Lung (tissue), 12 donors: Measurements from ENCODE around the gene NARF. TPM values are rescaled to one million over a fixed set of nuclear protein-coding genes. Genes with fewer than 3 reads are reported as not detected.

Experiments
- ATAC-seq: fragments of 200-7000 bp; cut with Tn5 transposase; one replicate; pipeline ENCODE4 v1.9.1; 2020; ENCODE audit warnings: moderate number of reproducible peaks; ENCODE audit not compliant: insufficient read depth, low FRiP score
- DNase-seq, 3 donors: peaks; one replicate each; pipeline ENCODE4 v3.0.0-alpha.2; 2013 to 2017
- H3K27ac ChIP-seq, 2 donors: one replicate each; pipeline ENCODE4 v1.5.1; 2013; ENCODE audit warnings: mild to moderate bottlenecking in 2 of 2, moderate library complexity in 2 of 2, control low read depth in 1 of 2, inconsistent platforms in 1 of 2, low read depth in 1 of 2, low read length in 1 of 2
- H3K27me3 ChIP-seq, 3 donors: one replicate each; pipeline ENCODE4 v1.5.1; 2013; ENCODE audit warnings: low read length in 2 of 3; ENCODE audit not compliant: control insufficient read depth in 3 of 3, insufficient read depth in 3 of 3
- H3K36me3 ChIP-seq, 4 donors: one replicate each; pipeline ENCODE4 v1.5.1; 2013; ENCODE audit warnings: low read length in 4 of 4, mild to moderate bottlenecking in 1 of 4, moderate library complexity in 1 of 4; ENCODE audit not compliant: control insufficient read depth in 4 of 4, insufficient read depth in 4 of 4
- H3K4me1 ChIP-seq, 5 donors: one replicate each; pipeline ENCODE4 v1.5.1; 2013; ENCODE audit warnings: low read length in 5 of 5, mild to moderate bottlenecking in 2 of 5, moderate library complexity in 1 of 5; ENCODE audit not compliant: control insufficient read depth in 5 of 5, insufficient read depth in 5 of 5
- H3K4me3 ChIP-seq: one replicate; pipeline ENCODE4 v1.5.1; 2013; ENCODE audit warnings: mild to moderate bottlenecking, control low read depth, moderate library complexity
- H3K9ac ChIP-seq, 2 donors: one replicate each; pipeline ENCODE4 v1.5.1; 2013; ENCODE audit warnings: low read length in 2 of 2, control low read depth in 1 of 2; ENCODE audit not compliant: insufficient read depth in 1 of 2
- H3K9me3 ChIP-seq, 4 donors: one replicate each; pipeline ENCODE4 v1.5.1; 2013; ENCODE audit warnings: low read length in 3 of 4, mild to moderate bottlenecking in 1 of 4, moderate library complexity in 1 of 4; ENCODE audit not compliant: control insufficient read depth in 4 of 4, insufficient read depth in 3 of 4
- WGBS, 2 donors: extraction: QIAGEN DNeasy Blood & Tissue Kit; methylation state at CpG; one replicate each; pipeline ENCODE4 v1.1.7; 2013; 5-methylcytosine and 5-hydroxymethylcytosine counted together
- polyA plus RNA-seq, 2 donors: library from polyadenylated mRNA; stranded (reverse); fragments of 200-250 nt; gene quantifications; one replicate each; pipeline ENCODE4 v1.2.1, GENCODE V29; 2013
- total RNA-seq, 2 donors: library from RNA; depleted of rRNA in 1 of 2; stranded (reverse); fragments of >200 nt in 1 of 2; gene quantifications; one replicate each; pipeline ENCODE4 v1.2.1, GENCODE V29; 2014 to 2021
- TF ChIP-seq, protein P1 (sequence below): IDR thresholded peaks from 2 replicates; pipeline ENCODE4 v1.5.1; 2012; ENCODE audit warnings: mild to moderate bottlenecking; ENCODE audit errors: control extremely low read depth, extremely low read depth
- donor health status: control.
- donor health status: control.
- donor health status: Bipolar disorder and iron deficiency.
- donor health status: healthy.
- donor health status: DM: yes; HTN: yes; CAD: no.

NARF gene
- total and polyA plus RNA-seq, 4 donors, result 54.7 to 60.1 (median 58.7) TPM

DNA sequence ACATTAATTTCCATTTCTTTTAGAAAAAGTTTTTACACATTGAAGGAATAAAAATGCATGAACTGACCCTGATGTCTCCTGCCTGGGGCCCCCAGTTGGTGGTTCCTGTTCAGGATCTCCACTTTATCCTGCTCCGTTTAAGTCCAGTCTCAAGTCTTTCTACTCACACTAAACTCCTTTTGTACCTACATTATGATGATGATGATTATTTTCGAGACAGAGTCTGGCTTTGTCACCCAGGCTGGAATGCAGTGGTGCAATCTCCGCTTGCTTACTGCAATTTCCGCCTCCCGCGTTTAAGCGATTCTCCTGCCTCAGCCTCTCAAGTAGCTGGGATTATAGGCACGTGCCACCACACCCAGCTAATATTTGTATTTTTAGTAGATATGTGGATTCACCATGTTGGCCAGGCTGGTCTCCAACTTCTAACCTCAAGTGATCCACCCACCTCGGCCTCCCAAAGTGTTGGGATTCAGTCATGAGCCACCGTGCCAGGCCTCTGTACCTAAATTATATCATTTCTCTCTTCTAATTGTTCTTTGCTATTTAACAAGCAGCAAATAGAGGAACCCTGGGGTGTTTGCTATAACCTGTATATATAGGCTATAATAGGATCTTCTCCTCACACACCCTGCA lies 58.8 kb downstream of the NARF start:
- no peaks in the 10 kb centered on the region for H3K36me3 ChIP-seq
- H3K9ac ChIP-seq, result no peak overlapping the region
- H3K4me1 ChIP-seq, result peaks cover 0 to 6% (median 0%) of the 10 kb centered on the region in 5 donors
- H3K27me3 ChIP-seq, result no peaks in the 10 kb centered on the region
- H3K9me3 ChIP-seq, result no peaks in the 10 kb centered on the region
- TF ChIP-seq, protein P1, sequence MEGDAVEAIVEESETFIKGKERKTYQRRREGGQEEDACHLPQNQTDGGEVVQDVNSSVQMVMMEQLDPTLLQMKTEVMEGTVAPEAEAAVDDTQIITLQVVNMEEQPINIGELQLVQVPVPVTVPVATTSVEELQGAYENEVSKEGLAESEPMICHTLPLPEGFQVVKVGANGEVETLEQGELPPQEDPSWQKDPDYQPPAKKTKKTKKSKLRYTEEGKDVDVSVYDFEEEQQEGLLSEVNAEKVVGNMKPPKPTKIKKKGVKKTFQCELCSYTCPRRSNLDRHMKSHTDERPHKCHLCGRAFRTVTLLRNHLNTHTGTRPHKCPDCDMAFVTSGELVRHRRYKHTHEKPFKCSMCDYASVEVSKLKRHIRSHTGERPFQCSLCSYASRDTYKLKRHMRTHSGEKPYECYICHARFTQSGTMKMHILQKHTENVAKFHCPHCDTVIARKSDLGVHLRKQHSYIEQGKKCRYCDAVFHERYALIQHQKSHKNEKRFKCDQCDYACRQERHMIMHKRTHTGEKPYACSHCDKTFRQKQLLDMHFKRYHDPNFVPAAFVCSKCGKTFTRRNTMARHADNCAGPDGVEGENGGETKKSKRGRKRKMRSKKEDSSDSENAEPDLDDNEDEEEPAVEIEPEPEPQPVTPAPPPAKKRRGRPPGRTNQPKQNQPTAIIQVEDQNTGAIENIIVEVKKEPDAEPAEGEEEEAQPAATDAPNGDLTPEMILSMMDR, result no peak
- DNase-seq (no peak), ATAC-seq (no peak)
- H3K4me3 ChIP-seq, result no peak overlapping the region
- WGBS, 2 donors, result 63 to 70% methylated on average over 10 of the region's 10 CpGs
- peak overlapping the region in 1 of 2 donors; percentile 22 for H3K27ac ChIP-seq

DNA sequence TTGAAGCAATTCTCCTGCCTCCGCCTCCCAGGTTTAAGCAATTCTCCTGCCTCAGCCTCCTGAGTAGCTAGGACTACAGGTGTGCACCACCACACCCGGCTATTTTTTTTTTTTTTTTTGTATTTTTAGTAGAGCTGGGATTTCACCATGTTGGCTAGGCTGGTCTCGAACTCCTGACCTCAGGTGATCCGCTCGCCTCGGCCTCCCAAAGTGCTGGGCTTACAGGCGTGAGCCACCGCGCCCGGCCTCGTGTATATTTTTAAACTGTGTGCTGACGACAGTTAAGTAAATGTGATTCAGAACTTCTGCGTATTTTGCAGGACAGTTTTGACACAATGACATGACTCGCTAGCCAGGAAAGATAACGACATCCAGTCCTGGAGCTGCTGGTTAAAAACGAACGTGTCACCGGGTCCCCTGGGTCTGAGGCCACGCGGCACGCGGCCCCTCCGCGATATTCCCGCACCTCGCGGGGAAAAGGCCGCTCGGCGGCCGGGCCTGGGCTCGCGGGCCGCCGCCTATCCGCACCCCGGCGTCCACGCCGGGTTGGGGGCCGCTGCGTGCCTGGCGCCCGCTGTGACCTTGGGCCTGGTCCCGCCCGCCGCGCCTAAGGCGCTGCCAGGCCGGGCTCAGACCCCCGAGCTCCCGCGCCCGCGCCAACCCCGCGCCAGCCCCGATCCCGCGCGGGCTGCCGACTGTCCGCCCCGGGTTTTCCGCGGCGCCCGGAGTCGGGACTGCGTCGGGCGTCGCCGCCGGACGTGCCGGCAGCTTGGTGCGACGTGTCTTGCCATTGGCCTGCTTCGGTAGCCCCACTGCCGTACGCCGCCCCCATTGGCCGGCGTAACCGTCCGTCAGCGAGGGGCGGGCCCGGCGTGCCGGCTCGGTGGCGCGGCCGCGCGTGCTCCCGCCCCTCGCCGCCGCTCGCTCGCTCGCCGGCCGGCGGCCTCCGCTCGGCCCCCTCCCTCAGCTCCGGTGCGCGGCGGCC lies 60.6 kb downstream of the NARF start, which contains the start of gene FOXK2:
Gene FOXK2, plus strand, starts transcription at position 907 of the 985 bp plus-strand sequence. CDS start 157 bp downstream, outside the sequence.
- DNase-seq, result peak; percentile 93 to 98 (median 95)
- Histone ChIP-seq H3K9ac (peak within 1 kb of the TSS; percentile 28 to 77), H3K4me3 (peak within 1 kb of the TSS; percentile 90), H3K36me3 (peaks cover 0 to 2% (median 0%) of the 10 kb centered on the region in 4 donors), H3K27ac (peak within 1 kb of the TSS; percentile 95 to 100), H3K9me3 (no peaks in the 10 kb centered on the region), H3K27me3 (no peaks in the 10 kb centered on the region), H3K4me1 (peaks cover 0 to 10% (median 0%) of the 10 kb centered on the region in 5 donors)
- WGBS, 2 donors, result 2 to 3% methylated on average over 86 to 114 of the region's 114 CpGs
- ATAC-seq, result peak; percentile 98
- TF ChIP-seq, protein P1, result no peak

DNA sequence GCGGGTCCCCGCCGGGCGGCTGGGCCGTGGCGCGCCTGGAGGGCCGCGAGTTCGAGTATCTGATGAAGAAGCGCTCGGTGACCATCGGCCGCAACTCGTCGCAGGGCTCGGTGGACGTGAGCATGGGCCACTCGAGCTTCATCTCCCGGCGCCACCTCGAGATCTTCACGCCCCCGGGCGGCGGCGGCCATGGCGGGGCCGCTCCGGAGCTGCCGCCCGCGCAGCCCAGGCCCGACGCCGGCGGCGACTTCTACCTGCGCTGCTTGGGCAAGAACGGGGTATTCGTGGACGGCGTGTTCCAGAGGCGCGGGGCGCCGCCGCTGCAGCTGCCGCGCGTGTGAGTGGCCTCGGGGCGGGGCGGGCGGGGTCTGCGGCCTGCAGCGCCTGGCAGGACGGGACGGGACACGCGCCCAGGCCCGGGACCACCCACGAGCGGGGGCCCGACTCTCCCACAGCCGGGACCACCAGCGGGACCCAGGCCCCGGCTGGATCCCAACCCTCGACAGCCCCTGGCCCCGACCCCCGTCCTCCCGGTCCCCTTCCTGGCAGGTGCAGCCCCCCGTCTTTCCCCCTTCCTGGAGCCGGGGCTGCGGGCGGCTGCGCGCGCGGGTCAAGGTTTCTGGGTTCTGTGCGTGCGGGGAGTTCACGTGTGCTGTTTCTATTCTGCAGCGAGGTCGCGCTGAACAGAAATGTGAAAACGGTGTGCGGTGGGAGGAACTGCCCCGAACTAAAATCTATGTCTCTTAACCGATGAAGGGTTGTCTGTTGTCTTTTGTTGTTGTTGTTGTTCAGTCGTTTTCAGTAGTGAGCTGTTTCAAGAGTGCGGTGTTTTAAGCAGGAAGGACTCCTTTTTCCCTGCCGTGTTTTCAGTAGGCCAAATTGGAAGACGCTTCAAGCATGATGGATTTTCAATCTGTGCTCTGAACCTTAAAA lies 61.7 kb downstream of the NARF start:
- H3K9ac ChIP-seq, result peak overlapping the region; percentile 28 to 77
- H3K36me3 ChIP-seq, result peaks cover 0 to 2% (median 0%) of the 10 kb centered on the region in 4 donors
- TF ChIP-seq, protein P1, result no peak
- 0 to 1% methylated on average over 63 to 94 of the region's 94 CpGs for WGBS, 2 donors
- DNase-seq, result peak; percentile 30 to 43 (median 31)
- H3K27ac ChIP-seq, result peak overlapping the region; percentile 91 to 95
- peaks cover 0 to 13% (median 2%) of the 10 kb centered on the region in 5 donors for H3K4me1 ChIP-seq
- H3K4me3 ChIP-seq, result peak overlapping the region; percentile 90
- H3K27me3 ChIP-seq, result no peaks in the 10 kb centered on the region
- no peaks in the 10 kb centered on the region for H3K9me3 ChIP-seq
- no peak for ATAC-seq
